NCI-H82 (cell line): ENCODE measurements around the gene SPOCD1.
"Not testable (repeated sequence)": the region's sequence is repeated elsewhere in the genome, so short reads cannot be mapped to it uniquely, and the experiment has no call there.

Experiments used
- DNase-seq: peaks from one replicate; lab custom pipeline; 2025; lab: John Stamatoyannopoulos, UW

SPOCD1 gene

DNA sequence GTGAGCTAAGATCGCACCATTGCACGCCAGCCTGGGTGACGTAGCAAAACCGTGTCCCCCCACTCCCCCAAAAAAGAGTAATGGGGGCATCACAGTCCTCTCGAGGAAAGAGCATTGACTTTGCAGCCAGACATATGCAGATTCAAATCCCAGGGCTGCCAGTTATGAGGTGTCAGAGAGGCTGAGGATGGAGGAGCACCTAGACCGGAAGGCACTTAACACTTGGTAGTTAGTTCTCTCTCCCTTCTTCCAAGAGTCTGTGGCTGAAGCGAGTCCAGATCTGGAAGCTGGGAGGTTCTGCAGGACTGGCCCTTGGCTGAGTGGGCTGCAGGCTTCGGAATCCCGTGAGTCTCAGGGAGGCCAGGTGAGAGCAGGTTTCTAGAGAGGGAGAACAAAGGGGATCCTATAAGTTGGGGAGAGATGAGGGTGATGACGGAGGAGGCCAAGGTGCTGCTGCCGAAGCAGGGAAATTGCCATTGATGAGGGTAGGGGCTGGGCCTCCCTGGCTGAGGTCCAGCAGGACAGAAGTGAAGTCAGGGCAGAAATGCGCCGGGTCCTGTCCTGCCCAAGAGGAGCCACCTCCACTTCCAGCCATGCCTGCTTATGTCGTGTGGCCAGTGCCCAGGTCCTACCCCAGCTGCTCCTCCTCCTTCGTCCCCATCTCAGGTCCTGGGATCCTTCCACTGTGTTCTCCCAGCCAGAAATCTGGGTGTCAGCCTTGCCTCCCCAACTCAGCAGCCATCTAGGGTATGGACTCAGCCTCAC lies 13.3 kb upstream of the SPOCD1 start:
- no peak for DNase-seq

DNA sequence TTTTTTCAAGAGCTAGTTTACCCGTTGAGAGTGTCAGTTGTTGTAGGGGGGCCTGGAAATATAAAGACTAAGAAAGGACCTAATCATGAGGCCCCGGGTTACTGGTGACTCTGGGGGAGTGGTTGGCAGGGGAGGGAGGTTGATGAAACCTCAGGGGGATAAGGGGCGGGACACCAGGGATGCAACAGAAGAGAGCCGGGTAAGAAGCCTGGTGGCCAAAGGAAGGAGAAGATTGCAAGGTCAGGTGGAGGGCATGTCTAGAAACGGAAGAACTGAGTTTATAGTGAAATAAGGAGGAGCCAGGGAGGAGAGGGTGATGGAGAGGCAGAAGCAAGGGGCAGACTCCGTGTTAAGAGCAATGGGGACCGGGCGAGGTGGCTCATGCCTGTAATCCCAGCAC lies 12.5 kb upstream of the SPOCD1 start:
- DNase-seq: no peak

DNA sequence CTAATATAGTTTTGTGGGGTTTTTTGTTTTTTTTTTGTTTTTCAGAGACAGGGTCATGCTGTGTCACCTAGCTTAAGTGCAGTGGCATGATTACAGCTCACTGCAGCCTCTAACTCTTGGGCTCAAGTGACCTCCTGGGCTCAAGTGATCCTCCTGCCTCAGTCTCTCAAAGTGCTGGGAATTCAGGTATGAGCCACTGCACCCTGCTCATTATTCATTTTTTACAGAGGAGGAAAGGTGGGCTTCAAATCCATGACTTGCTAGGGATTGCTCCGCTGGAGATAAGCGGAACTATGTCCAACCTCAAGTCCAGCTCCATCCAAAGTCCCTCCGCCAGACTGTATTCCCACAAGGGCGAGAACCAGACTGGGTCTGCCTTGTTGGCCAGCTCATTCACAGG lies 8.0 kb upstream of the SPOCD1 start:
- no peak for DNase-seq

DNA sequence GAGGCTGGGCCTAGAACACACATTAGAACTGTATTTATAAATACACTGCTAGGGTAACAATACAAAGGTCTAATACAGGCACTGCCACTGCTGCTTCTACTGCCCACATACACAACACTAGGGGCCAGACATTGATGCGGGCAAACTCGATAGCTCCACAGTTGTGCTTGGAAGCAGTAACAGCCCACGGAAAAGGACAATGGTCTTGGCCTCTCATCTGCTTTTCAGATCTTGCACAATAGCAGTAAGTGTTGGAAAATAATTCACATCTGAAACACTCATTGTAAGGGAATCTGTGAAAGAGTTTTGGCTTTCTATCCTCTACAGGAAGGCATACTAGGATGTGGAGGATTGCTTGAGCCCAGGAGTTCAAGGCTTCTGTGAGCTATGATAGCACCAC lies 6.9 kb upstream of the SPOCD1 start:
- DNase-seq: no peak

DNA sequence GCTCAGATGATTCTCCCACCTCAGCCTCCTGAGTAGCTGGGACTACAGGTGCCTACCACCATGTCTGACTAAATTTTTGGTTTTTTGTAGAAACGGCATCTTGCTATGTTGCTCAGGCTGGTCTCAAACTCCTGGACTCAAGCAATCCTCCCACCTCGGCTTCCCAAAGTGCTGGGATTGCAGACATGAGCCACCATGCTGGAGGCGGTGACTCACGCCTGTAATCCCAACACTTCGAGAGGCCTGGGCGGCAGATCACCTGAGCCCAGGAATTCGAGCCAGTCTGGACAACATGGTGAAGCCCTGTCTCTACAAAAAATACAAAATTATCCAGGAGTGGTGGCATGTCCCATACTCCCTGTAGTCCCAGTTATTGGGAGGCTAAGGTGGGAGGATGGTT lies 4.4 kb upstream of the SPOCD1 start:
- not testable (repeated sequence) for DNase-seq

DNA sequence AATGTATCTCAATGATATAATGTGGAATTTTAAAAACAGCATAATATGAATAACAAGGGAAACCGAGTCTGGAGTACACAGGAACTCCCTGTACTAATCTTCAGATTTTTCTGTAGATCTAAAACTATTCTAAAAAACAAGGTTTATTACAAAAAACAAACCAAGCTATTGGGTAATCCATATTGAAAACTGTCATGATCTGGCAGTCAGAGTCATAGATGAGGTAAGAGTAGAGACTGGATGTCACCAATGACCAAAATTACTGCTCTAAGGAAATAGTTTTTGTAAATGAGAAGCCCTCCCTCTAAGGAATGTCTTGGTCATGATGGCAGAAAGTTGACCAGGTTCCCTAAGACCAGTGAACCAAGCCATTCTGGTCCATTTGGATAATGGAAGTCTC lies 2.4 kb upstream of the SPOCD1 start:
- no peak for DNase-seq

DNA sequence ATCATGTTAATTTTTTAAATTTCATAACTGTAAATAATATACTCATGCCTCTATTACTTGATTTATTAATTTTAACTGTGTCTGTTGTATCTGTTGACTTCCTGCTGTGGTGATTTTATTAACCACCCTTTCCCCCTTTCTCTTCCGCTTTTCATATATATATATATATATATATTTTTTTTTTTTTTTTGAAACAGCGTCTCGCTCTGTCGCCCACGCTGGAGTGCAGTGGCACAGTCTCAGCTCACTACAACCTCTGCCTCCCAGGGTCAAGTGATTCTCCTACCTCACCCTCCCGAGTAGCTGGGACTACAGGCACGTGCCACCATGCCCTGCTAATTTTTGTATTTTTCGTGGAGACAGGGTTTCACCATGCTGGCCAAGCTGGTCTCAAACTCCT lies 1.1 kb upstream of the SPOCD1 start:
- not testable (repeated sequence) for DNase-seq

DNA sequence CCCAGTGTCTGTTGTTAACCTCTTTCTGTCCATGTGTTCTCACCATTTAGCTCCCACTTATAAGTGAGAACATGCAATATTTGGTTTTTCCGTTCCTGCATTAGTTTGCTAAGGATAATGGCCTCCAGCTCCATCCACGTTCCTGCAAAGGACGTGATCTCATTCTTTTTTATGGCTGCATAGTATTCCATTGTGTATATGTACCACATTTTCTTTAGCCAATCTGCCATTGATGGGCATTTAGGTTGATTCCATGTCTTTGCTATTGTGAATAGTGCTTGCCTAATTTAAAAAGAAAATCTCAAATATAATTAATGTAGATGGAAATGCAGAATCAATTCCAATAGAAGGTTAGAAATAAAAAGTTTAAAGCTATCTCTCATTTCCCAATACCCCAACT lies 679 bp upstream of the SPOCD1 start:
- DNase-seq: not testable (repeated sequence)

DNA sequence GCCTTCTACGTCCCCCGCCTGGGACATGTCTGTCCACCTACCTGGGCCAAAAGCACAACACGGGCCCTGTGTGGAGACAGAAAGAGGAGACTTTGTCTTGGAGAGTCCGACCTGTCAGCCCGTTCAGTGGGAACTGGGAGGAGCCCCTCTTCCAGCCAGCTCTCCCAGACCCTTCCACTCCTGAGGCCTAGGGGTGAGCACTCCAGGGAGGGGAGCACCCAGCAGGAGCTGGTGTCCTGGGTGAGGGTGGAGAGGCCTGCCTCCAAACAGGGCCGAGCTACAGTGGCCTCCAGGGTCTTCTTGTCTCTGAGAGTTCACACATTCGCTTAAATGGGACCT lies 546 bp downstream of the SPOCD1 start:
- no peak for DNase-seq

DNA sequence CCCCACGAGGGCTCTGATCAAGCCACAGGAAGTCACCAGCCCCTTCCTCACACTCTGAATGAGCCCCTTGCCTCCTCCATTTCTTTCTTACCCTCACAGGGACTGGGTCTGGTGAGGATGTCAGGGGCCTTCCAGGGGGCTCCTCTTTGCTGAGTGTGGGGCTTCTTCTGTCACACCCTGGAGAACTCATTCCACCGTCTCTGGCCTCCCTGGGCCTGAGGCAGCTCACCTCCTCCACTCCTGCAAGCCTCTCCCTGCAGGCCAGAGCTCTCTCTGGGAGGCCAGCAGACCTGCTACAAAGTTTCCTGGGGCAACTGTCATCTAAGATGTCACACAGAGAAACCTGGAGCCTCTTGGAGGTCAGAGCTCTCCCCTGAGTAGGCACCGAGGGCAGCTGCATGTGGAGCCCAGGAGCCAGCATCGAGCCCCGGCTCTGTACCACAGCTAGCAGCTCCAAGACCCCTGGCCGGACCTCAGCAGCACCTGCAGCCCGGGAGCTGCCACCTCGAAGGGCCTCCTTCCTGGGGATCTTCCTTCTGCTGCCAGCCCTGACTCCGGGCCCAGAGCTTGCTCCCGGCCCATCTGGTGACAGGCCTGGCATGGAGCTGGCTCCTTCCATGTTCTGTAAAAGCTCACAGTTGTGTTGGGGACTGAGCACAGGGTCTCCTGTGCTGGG lies 1.1 kb downstream of the SPOCD1 start:
- DNase-seq: no peak

DNA sequence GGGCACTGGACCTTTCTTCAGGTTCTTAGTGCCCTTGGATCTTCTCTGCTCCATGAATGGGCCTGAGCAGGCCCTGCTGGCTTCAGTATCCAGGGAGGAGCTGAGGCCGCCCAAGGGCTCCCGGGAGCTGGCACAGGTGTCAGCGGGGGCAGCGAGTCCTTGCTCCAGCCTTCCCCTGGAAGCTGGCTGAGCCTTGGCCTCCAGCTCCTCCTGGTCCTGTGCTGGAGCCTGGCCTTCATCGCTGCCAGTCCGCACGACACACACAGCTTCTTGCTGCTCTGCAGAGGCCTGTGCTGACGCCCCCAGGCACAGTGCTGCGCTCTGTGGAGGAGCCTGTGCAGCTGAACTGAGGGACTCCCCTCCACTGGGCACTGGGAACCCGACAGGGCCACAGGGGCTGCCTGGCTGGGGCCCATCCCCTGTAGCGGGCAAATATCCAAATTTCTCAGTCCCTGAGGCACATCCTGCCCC lies 1.7 kb downstream of the SPOCD1 start:
- DNase-seq: no peak

DNA sequence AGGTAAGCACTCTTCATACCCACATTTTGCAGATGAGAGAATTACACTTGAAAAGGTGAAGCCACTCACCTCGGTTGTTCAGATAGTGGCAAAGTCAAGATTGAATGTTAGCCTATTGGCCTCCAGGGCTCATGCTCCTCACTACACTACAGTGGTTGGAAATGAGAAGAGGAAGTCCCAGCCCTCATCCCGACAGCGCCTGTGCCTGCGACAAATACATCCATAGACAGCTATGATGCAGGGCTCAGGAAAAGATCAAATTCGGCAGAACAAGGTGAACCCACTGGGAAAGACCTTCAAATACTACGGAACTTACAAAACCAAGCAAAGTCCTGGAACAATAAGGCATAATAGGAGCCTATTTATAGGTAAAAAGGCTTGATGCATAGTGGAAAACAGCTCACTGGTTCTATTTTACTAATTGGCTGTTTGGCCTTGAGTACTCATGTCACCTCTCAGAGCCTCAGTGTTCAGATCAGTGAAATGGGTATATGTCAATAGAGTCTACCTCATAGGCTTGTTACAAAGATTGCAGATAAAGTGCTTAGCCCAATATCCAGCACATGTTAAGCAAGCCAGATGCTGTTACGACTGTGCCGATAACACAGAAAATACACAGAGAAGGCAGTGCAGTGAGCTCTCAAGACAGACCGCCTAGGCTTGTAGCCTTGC lies 3.5 kb downstream of the SPOCD1 start:
- no peak for DNase-seq

DNA sequence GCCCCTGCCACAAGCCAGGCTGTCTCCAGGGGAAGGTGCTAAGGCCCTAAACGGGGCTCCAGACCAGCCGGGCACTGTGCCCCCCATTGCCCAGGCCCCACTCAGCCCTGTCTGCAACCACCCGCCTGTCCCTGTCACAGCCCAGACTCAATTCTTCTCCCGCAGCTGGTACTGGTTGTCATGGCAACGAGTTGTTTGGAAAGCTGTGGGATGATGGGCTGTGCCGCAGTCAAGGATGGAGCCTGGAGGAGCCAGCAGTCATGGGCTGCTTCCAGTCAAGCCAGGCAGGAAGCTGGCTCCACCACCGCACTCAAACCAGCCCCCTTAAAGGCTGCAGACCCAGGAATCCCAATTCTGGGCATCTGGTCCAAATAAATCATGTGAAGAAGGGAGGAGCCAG lies 4.2 kb downstream of the SPOCD1 start:
- DNase-seq: peak; percentile 50

DNA sequence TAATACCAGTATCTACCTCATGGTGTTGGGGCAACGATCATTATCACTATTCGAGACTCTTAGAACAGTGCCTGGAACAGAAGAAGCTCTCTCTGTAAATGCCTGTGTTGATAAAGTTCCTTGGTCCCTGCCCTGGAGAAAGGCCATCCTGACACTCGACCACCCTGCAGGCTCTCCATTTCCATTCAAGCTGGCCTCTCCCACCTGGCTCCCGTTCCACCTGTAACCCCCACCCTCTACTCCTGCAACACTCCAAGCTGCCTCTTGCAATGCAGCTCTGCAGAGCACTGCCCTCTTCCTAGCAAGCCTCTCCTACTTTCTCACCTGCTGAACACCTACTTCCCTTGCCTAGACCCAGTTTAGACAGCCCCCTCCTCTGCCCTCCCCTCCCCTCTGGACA lies 6.1 kb downstream of the SPOCD1 start:
- no peak for DNase-seq

DNA sequence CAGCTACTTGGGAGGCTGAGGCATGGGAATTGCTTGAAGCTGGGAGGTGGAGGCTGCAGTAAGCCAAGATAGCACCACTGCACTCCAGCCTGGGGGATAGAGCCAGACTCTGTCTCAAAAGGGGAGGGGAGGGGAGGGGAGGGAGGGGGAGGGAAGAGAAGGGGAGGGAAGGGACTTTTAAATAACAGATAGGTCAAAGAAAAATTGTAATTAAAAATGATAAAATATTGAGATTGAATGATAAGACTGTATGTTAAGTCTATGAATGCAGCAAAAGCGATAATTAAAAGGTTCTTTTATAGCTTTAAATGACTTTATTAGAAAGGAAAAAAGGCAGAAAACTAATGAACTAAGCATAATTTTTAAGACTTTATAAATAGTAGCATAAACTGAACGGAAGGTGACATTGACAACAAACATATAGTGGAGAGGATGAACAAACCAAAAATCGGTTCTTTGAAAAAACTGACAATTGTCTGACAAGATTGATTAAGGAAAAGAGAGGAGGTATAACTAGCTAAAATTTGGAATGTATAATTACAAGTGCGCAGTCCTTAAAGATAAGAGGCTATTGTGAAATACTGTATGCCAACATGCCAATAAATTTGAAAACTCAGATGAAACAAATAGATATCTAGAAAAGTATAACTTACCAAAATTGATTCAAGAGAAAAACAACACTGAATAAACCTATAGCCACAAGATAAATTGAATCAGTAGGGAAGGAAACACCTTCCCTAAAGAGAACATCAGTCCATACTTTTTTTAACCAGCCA lies 8.4 kb downstream of the SPOCD1 start:
- no peak for DNase-seq

DNA sequence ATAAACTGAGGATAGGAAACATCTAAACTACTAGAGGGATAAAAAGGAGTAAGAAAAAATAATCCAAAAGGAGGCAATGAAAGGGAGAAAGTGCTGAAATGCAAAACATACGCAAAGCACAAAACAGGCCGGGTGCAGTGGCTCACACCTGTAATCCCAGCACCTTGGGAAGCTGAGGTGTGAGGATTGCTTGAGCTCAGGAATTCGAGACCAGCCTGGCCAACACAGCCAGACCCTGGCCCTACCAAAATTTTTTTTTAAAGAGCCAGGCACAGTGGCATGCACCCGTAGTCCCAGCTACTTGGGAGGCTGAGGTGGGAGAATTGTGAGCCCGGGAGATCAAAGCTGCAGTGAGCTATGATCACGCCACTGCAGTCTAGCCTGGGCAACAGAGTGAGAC lies 10.5 kb downstream of the SPOCD1 start:
- DNase-seq: no peak

DNA sequence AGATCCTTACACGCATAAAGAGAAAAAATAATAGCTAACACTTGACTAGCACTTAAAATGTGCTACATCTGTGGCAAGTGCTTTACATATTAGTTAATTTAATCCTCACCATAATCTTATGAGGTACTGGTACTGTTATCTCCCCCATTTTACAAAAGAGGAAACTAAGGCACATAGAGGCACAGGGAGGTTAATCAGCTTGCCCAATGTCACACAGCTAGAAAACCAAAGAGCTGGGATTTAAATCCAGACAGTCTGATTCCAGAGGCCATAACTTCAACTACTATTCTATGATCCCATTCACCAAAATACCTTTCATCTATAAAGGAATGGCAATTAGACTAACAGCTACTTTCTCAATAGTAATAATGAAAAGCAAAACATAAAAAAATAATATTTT lies 11.7 kb downstream of the SPOCD1 start:
- DNase-seq: no peak

DNA sequence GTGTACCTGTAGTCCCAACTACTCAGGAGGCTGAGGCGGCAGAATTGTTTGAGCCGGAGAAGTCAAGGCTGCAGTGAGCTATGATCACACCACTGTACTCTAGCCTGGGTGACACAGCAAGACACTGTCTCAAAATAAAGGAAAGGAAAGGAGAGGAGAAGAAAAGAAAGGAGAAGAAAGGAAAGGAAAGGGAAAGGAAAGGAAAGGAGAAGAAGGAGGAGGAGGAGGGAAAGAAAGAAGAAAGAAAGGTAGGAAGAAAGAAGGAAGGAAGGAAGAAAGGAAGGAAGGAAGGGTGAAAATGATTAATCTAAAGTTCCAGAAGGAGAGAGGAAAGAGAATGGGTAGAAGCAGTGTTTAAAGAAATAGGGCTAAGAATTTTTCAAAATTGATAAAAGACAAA lies 12.2 kb downstream of the SPOCD1 start:
- no peak for DNase-seq

DNA sequence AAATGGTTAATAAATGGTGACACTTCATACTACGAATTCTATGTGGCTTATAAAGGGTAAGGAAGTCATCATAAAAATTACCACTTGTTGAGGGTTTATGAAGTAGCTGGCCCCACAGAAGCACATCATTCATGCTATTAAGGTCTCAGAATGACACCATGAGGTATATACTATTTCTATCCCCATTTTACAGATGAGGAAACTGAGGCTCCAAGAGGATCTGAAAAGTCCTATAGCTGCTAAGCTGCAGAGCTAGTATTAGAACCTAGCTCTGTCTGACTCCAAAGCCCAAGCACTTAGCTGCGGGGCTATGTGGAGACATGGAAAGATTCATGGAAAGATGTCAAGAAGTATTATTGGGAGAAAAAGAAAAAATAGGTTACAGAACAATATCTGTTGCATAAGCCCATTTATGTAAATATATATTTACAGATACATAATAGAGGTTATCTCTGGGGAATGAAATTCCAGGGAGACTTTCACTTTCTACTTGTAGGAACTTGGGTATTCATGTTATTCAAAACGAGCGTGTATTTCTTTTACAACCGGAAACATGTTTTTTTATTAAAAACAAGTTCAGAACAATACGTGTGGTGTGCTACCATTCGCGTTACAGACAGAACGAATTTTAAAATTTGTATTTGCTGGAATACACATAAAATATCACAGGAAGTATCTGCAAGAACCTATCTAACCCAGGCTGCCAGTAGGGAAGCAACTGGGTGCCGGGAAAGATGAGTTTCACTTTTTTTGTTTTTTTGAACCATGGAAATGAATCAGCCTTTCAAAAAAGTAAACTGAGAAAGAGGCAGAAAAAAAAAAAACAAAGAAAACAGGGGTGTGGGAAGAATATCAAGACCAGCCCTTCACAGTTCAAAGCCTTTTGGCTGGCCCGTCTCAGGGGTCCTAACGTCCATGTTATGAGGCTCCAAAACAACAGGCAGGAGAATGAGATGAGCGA lies 13.4 kb downstream of the SPOCD1 start:
- no peak for DNase-seq

DNA sequence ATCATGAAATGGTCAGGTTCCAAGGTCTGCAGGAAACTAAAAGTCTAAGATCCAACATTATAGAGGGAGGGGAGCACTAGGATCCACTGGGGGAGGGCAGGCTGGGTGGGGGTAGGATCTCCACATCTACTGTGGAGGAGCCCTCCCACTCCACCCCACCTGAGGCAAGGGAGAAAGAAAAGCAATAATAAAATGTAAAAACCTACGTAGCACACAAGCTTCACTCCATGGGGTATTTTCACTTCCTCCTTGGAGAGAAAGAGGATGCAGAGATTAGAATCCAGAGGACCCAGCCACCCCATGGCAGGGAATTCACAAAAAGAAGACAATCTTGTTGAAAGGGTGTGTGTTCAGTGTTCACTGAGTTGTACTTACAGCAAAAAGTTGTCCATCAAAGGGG lies 14.4 kb downstream of the SPOCD1 start:
- no peak for DNase-seq

DNA sequence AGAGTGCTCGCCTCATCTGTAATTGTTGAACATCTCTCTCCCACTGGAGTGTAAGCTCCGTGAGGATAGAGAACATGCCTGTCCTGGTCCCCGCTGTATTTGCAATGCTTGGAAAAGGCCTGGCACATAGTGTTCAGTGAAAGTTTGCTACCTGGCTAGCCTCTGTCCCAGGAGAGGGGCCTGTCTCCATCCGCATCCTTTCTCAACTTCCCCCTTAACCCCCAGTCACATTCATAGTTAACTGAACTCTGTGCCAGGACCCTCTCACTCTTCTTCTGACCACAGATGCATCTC lies 15.2 kb downstream of the SPOCD1 start:
- no peak for DNase-seq
